H1 (cell line): Measurements from ENCODE around the gene ZSCAN10. TPM values are rescaled to one million over a fixed set of nuclear protein-coding genes. Genes with fewer than 3 reads are reported as not detected.

Source experiments
- CTCF ChIA-PET: fragments of 300-600 bp; sonication (Branson Sonifier 250); formaldehyde crosslinking; loops from one replicate; lab custom pipeline; 2021; ENCODE audit not compliant: partially characterized antibody; lab: Charles Lee
- POLR2A ChIA-PET: fragments of 300-600 bp; sonication (Branson Sonifier 250); formaldehyde crosslinking; loops from one replicate; lab custom pipeline; 2021; ENCODE audit warnings: inconsistent platforms; ENCODE audit not compliant: partially characterized antibody; lab: Charles Lee
- DNase-seq, 2 experiments: peaks; one replicate each; pipeline versions ENCODE4 v3.0.0 to v3.0.0-alpha.2; 2010 to 2022; ENCODE audit warnings: low spot score in 2 of 2, low read depth in 1 of 2, mixed read lengths in 1 of 2
- FAIRE-seq: peaks from 2 replicates; lab custom pipeline; 2011; peaks lifted over from hg19 to GRCh38; lab: Jason Lieb, UNC
- H2AFZ ChIP-seq: 2 replicates; pipeline ENCODE4 v1.8.1; 2012; ENCODE audit warnings: low read length, inconsistent platforms
- H2AK5ac ChIP-seq: 2 replicates; pipeline ENCODE4 v1.6.1; 2013; ENCODE audit warnings: low read depth, low read length
- H2BK120ac ChIP-seq: replicated peaks from 2 replicates; pipeline ENCODE3; 2013; ENCODE audit warnings: low read depth, low read length, inconsistent platforms
- H2BK12ac ChIP-seq: 2 replicates; pipeline ENCODE4 v1.6.1; 2013; ENCODE audit warnings: low read depth, low read length
- H2BK15ac ChIP-seq: 2 replicates; pipeline ENCODE4 v1.6.1; 2013; ENCODE audit warnings: low read length
- H2BK20ac ChIP-seq: 2 replicates; pipeline ENCODE4 v1.6.1; 2013; ENCODE audit warnings: low read length
- H2BK5ac ChIP-seq: 2 replicates; pipeline ENCODE4 v1.6.1; 2013; ENCODE audit warnings: low read depth, low read length
- H3K14ac ChIP-seq: 2 replicates; pipeline ENCODE4 v1.6.1; 2013; ENCODE audit warnings: inconsistent platforms; ENCODE audit not compliant: insufficient read length
- H3K18ac ChIP-seq: 2 replicates; pipeline ENCODE4 v1.6.1; 2013; ENCODE audit warnings: low read length; ENCODE audit errors: extremely low read depth
- H3K23ac ChIP-seq: 2 replicates; pipeline ENCODE4 v1.6.1; 2013; ENCODE audit warnings: inconsistent platforms; ENCODE audit not compliant: insufficient read length
- H3K23me2 ChIP-seq: 2 replicates; pipeline ENCODE4 v1.6.1; 2013; ENCODE audit warnings: low read depth, low read length
- H3K27ac ChIP-seq: 2 replicates; pipeline ENCODE4 v1.6.1; 2011; ENCODE audit warnings: low read depth, low read length, inconsistent platforms
- H3K27me3 ChIP-seq, 4 experiments: replicated peaks in 1 of 4; 1 replicate in 1 of 4; 2 replicates in 3 of 4; pipeline versions ENCODE4 v1.6.1 to v1.8.1; 2011 to 2013; ENCODE audit warnings: low read length in 3 of 4, mild to moderate bottlenecking in 3 of 4, inconsistent platforms in 2 of 4, mixed read lengths in 2 of 4, moderate library complexity in 1 of 4; ENCODE audit not compliant: control insufficient read depth in 3 of 4, insufficient read depth in 3 of 4; ENCODE audit errors: extremely low read depth in 1 of 4
- H3K36me3 ChIP-seq, 4 experiments: 2 replicates each; pipeline versions ENCODE4 v1.6.1 to v1.8.1; 2011 to 2013; ENCODE audit warnings: mild to moderate bottlenecking in 4 of 4, low read length in 3 of 4, moderate library complexity in 2 of 4, control low read depth in 1 of 4, inconsistent platforms in 1 of 4; ENCODE audit not compliant: insufficient read depth in 4 of 4, control insufficient read depth in 2 of 4
- H3K4ac ChIP-seq: replicated peaks from 2 replicates; pipeline ENCODE3; 2013; ENCODE audit warnings: low read length, low read depth, mixed read lengths, inconsistent platforms; ENCODE audit not compliant: insufficient read length
- H3K4me1 ChIP-seq, 4 experiments: replicated peaks in 1 of 4; 1 replicate in 1 of 4; 2 replicates in 3 of 4; pipeline versions ENCODE4 v1.6.1 to v1.8.1; 2011 to 2013; ENCODE audit warnings: low read length in 3 of 4, inconsistent platforms in 2 of 4, mixed read lengths in 1 of 4; ENCODE audit not compliant: insufficient read depth in 4 of 4, control insufficient read depth in 3 of 4
- H3K4me2 ChIP-seq, 2 experiments: 2 replicates each; pipeline versions ENCODE4 v1.6.1 to v1.8.1; 2011 to 2013; ENCODE audit warnings: low read depth in 2 of 2, low read length in 2 of 2, control low read depth in 1 of 2, inconsistent platforms in 1 of 2, mild to moderate bottlenecking in 1 of 2; ENCODE audit not compliant: insufficient read depth in 1 of 2
- H3K4me3 ChIP-seq, 4 experiments: fragments of 200-600, 300-600 bp in 1 of 4; sonication (generic), shearing (Covaris generic), sonication (Bioruptor Twin) in 1 of 4; 2 replicates each; pipeline versions ENCODE4 v1.5.1 to v1.8.1; 2011 to 2016; ENCODE audit warnings: low read length in 4 of 4, low read depth in 3 of 4, control low read depth in 2 of 4, inconsistent platforms in 2 of 4, mild to moderate bottlenecking in 2 of 4, mixed read lengths in 1 of 4, moderate library complexity in 1 of 4; ENCODE audit not compliant: insufficient read depth in 2 of 4; ENCODE audit errors: extremely low read depth in 1 of 4
- H3K56ac ChIP-seq: replicated peaks from 2 replicates; pipeline ENCODE3; 2013; ENCODE audit warnings: low read depth, mild to moderate bottlenecking, mixed read lengths, low read length, inconsistent platforms; ENCODE audit not compliant: insufficient read length
- H3K79me1 ChIP-seq: 2 replicates; pipeline ENCODE4 v1.6.1; 2013; ENCODE audit warnings: low read depth, low read length, control low read depth
- H3K79me2 ChIP-seq, 2 experiments: 2 replicates each; pipeline versions ENCODE4 v1.6.1 to v1.8.1; 2012 to 2013; ENCODE audit warnings: low read length in 2 of 2, mild to moderate bottlenecking in 2 of 2, inconsistent platforms in 1 of 2; ENCODE audit not compliant: insufficient read depth in 2 of 2, control insufficient read depth in 1 of 2
- H3K9ac ChIP-seq, 4 experiments: replicated peaks in 1 of 4; 1 replicate in 1 of 4; 2 replicates in 3 of 4; pipeline versions ENCODE4 v1.6.1 to v1.8.1; 2011 to 2013; ENCODE audit warnings: low read depth in 3 of 4, low read length in 3 of 4, control low read depth in 2 of 4, mild to moderate bottlenecking in 2 of 4, moderate library complexity in 2 of 4, inconsistent platforms in 1 of 4; ENCODE audit errors: extremely low read depth in 1 of 4
- H3K9me3 ChIP-seq, 2 experiments: 2 replicates each; pipeline versions ENCODE4 v1.6.1 to v1.8.1; 2012 to 2013; ENCODE audit warnings: mild to moderate bottlenecking in 2 of 2, moderate library complexity in 2 of 2, control low read depth in 1 of 2, inconsistent platforms in 1 of 2, low read depth in 1 of 2, low read length in 1 of 2, mixed read lengths in 1 of 2; ENCODE audit not compliant: insufficient read depth in 2 of 2
- H4K20me1 ChIP-seq, 2 experiments: replicated peaks in 1 of 2; 2 replicates each; pipeline versions ENCODE3 to v1.8.1; 2011 to 2013; ENCODE audit warnings: inconsistent platforms in 2 of 2, low read length in 2 of 2, mild to moderate bottlenecking in 1 of 2; ENCODE audit not compliant: insufficient read depth in 2 of 2, control insufficient read depth in 1 of 2
- H4K5ac ChIP-seq: 2 replicates; pipeline ENCODE4 v1.6.1; 2013; ENCODE audit warnings: low read length, low read depth, mixed read lengths, inconsistent platforms; ENCODE audit not compliant: insufficient read length
- H4K8ac ChIP-seq: 2 replicates; pipeline ENCODE4 v1.8.0; 2013; ENCODE audit warnings: mild to moderate bottlenecking, moderate library complexity, low read length, inconsistent platforms; ENCODE audit not compliant: insufficient read depth; ENCODE audit errors: extremely low read depth
- H4K91ac ChIP-seq: replicated peaks from 2 replicates; pipeline ENCODE3; 2013; ENCODE audit warnings: low read length, mixed read lengths, inconsistent platforms; ENCODE audit not compliant: insufficient read length
- ASH2L ChIP-seq: fragments of 200-600, 300-600 bp; sonication (generic); IDR thresholded peaks from one replicate; pipeline ENCODE4 v1.7.1; 2017; ENCODE audit warnings: low read length
- ATF2 ChIP-seq: IDR thresholded peaks from 2 replicates; pipeline ENCODE4 v1.6.1; 2012; ENCODE audit warnings: low read length, inconsistent platforms
- EZH2 ChIP-seq: fragments of 200-600 bp; sonication (generic); IDR thresholded peaks from 2 replicates; pipeline ENCODE4 v1.7.1; 2012; ENCODE audit warnings: low read depth, mild to moderate bottlenecking, moderate library complexity, low read length, inconsistent platforms; ENCODE audit not compliant: severe bottlenecking
- GABPA ChIP-seq: IDR thresholded peaks from 2 replicates; pipeline ENCODE4 v1.6.1; 2011; ENCODE audit warnings: mild to moderate bottlenecking, low read length, moderate library complexity, borderline replicate concordance; ENCODE audit not compliant: insufficient read depth
- GTF2F1 ChIP-seq: IDR thresholded peaks from 2 replicates; pipeline ENCODE4 v1.6.1; 2012; ENCODE audit warnings: low read depth, low read length, improper control_type of control experiment, borderline replicate concordance
- KDM1A ChIP-seq: fragments of 200-600, 300-600 bp; sonication (generic); IDR thresholded peaks from 2 replicates; pipeline ENCODE4 v1.7.1; 2016; ENCODE audit warnings: mild to moderate bottlenecking, low read length, borderline replicate concordance
- NANOG ChIP-seq: IDR thresholded peaks from 2 replicates; pipeline ENCODE4 v1.6.1; 2011; ENCODE audit warnings: low read length, low read depth, mild to moderate bottlenecking, inconsistent platforms; ENCODE audit not compliant: insufficient read depth, poor library complexity, severe bottlenecking
- SP1 ChIP-seq: IDR thresholded peaks from 2 replicates; pipeline ENCODE4 v1.6.1; 2011; ENCODE audit warnings: low read depth, low read length
- WGBS, 2 experiments: shearing (Covaris generic) in 1 of 2; methylation state at CpG; one replicate each; pipeline versions ENCODE4 v1.1.6 to v1.1.7; 2013 to 2015; ENCODE audit warnings: low lambda C conversion rate in 2 of 2, mixed read lengths in 2 of 2, inconsistent platforms in 1 of 2, low coverage in 1 of 2, missing lambda C conversion rate in 1 of 2; ENCODE audit not compliant: insufficient replicate concordance in 2 of 2, insufficient coverage in 1 of 2, insufficient read length in 1 of 2; ENCODE audit errors: extremely low coverage in 1 of 2, missing lambda C conversion rate in 1 of 2; 5-methylcytosine and 5-hydroxymethylcytosine counted together
- polyA plus RNA-seq, 7 experiments: library from polyadenylated mRNA; depleted of rRNA in 3 of 7; stranded (reverse) in 5 of 7; unstranded in 2 of 7; fragments of >200 nt in 5 of 7; fragments of 200-250 nt in 2 of 7; gene quantifications; 1 replicate in 5 of 7; 2 replicates in 1 of 7; 4 replicates in 1 of 7; pipeline versions ENCODE4 v1.2.1 to v1.2.3, GENCODE V29; 2011 to 2013; ENCODE audit warnings: missing spikeins in 2 of 7, mixed read lengths in 2 of 7
- total RNA-seq: library from RNA; stranded (reverse); fragmentation: NEBNext Ultra II Directional; extraction: Animal tissue kit (Norgen Biotek cat#: 25700); gene quantifications from 2 replicates; pipeline ENCODE4 v1.2.1, GENCODE V29; 2021

Gene ZSCAN10
- total and polyA plus RNA-seq, 2 of the 8 experiments (the other 6 are each of a cell fraction or from before 2014, with no cell fraction given) = 209 to 314 TPM

GRCh38 chr16:3112881-3113574 is 13.9 kb upstream of the ZSCAN10 start:
- Histone ChIP-seq H4K91ac (peak overlapping the region; percentile 70), H4K5ac (peak overlapping the region; percentile 81), H3K4me1 (peaks cover 0 to 15% (median 8%) of the 10 kb centered on the region in 4 experiments; a peak in 5 of 7 replicates), H2AFZ (no peak overlapping the region), H2AK5ac (no peak overlapping the region), H3K9ac (peak overlapping the region; percentile 59 to 74 (median 64)), H3K4me3 (peak overlapping the region; percentile 85 to 93 (median 92)), H3K9me3 (no peaks in the 10 kb centered on the region), H3K36me3 (peaks cover 0 to 11% (median 9%) of the 10 kb centered on the region in 4 experiments; a peak in 7 of 8 replicates), H2BK5ac (peak overlapping the region; percentile 93; the same call in 1 of the 2 replicates), H4K20me1 (peaks cover 0 to 4% of the 10 kb centered on the region in 2 experiments), H3K79me1 (peaks cover 6% of the 10 kb centered on the region; the same call in 1 of the 2 replicates), H3K79me2 (peaks cover 0 to 17% of the 10 kb centered on the region in 2 experiments; a peak in 2 of 4 replicates), H3K14ac (no peak overlapping the region), H3K27me3 (no peaks in the 10 kb centered on the region), H3K23me2 (peaks cover 8% of the 10 kb centered on the region), H2BK15ac (0 out of 2 replicates have a peak overlapping the region, but pooled peaks have one; percentile 88), H3K56ac (peak overlapping the region; percentile 75), H2BK120ac (no peak overlapping the region), H2BK20ac (no peak overlapping the region), H3K4ac (peak overlapping the region; percentile 82), H4K8ac (peak overlapping the region; percentile 92), H3K18ac (no peak overlapping the region; the same call in none of the 2 replicates), H3K23ac (no peak overlapping the region), H3K4me2 (peak overlapping the region; percentile 79 to 93), H2BK12ac (no peak overlapping the region), H3K27ac (peak overlapping the region; percentile 51; the same call in 1 of the 2 replicates)
- ChIA-PET POLR2A (interaction anchor here (1.0 to 12.1 kb wide), 8 partner anchors 7 to 47 kb away, joined by 3 to 169 read pairs (median 9); partner anchors contain the start of gene ZSCAN10), CTCF (interaction anchor here (0.6 to 36.8 kb wide), 10 partner anchors 8 to 94 kb away, joined by 3 to 619 read pairs (median 14); partner anchors contain the start of genes ZNF213 and ZSCAN10)
- 53% methylated on average over 19 of the region's 19 CpGs; no CpG with 5 or more reads in 1 of the 2 experiments for WGBS, 2 experiments
- FAIRE-seq = no peak
- no peak for DNase-seq
- no peak for TF ChIP-seq KDM1A
- no peak for TF ChIP-seq NANOG
- TF ChIP-seq GTF2F1 = no peak
- no peak for TF ChIP-seq EZH2
- no peak for TF ChIP-seq ASH2L
- no peak for TF ChIP-seq ATF2
- TF ChIP-seq SP1 = no peak
- TF ChIP-seq GABPA = no peak
